Ovary (tissue), 9 donors: ENCODE measurements around the gene EVI5. TPM values are rescaled to one million over a fixed set of nuclear protein-coding genes. Genes with fewer than 3 reads are reported as not detected.
"Not testable (repeated sequence)": the region's sequence is repeated elsewhere in the genome, so short reads cannot be mapped to it uniquely, and the experiment has no call there.

Source experiments
- DNase-seq, 5 donors: peaks; one replicate each; pipeline ENCODE4 v3.0.0-alpha.2; 2019 to 2020
- H3K27ac ChIP-seq, 2 donors: fragments of 200-600 bp; one replicate each; pipeline versions ENCODE4 v1.5.1 to v1.8.0; 2019 to 2022
- H3K27me3 ChIP-seq: fragments of 200-600 bp; one replicate; pipeline ENCODE4 v1.8.0; 2022
- H3K36me3 ChIP-seq: fragments of 200-600 bp; sonication (generic); one replicate; pipeline ENCODE4 v1.5.1; 2019
- H3K4me1 ChIP-seq: one replicate; pipeline ENCODE4 v1.8.1; 2013; ENCODE audit warnings: mild to moderate bottlenecking, moderate library complexity; ENCODE audit not compliant: insufficient read depth
- H3K4me3 ChIP-seq: fragments of 200-600 bp; sonication (generic); one replicate; pipeline ENCODE4 v1.5.1; 2017
- H3K9me3 ChIP-seq, 2 donors: fragments of 200-600 bp in 1 of 2; sonication (generic) in 1 of 2; one replicate each; pipeline versions ENCODE4 v1.5.1 to v1.8.1; 2013 to 2019; ENCODE audit warnings: mild to moderate bottlenecking in 1 of 2, moderate library complexity in 1 of 2
- EP300 ChIP-seq: sonication (generic); formaldehyde crosslinking; IDR thresholded peaks from one replicate; pipeline ENCODE4 v1.6.1; 2017; ENCODE audit warnings: antibody characterized with exemption
- POLR2A ChIP-seq: fragments of 450-650 bp; IDR thresholded peaks from one replicate; pipeline ENCODE4 v1.6.1; 2017; ENCODE audit warnings: antibody characterized with exemption, mild to moderate bottlenecking, moderate library complexity
- WGBS, 3 donors: extraction: QIAGEN DNeasy Blood & Tissue Kit in 1 of 3; methylation state at CpG; one replicate each; pipeline versions ENCODE4 v1.1.5 to v1.1.7; 2013 to 2017; 5-methylcytosine and 5-hydroxymethylcytosine counted together
- intact Hi-C, 4 donors: fragments of 100-400 bp; cut with DNase I; formaldehyde crosslinking; loops; one replicate each; pipeline versions ENCODE4 v1.11.0 to v1.15.1; 2022 to 2023
- polyA plus RNA-seq, 2 donors: library from polyadenylated mRNA; stranded (reverse); fragments of 200-250 nt in 1 of 2; fragments of 350-450 nt in 1 of 2; fragmentation: Illumina TruSeq in 1 of 2; extraction: RNeasy Lipid Tissue Mini Kit (QIAGEN cat#74804) in 1 of 2; gene quantifications; one replicate each; pipeline ENCODE4 v1.2.3, GENCODE V29; 2013 to 2014
- total RNA-seq, 7 donors: library from RNA; depleted of rRNA in 2 of 7; stranded (reverse); fragments of >200 nt in 2 of 7; fragmentation: NEBNext Ultra II Directional in 3 of 7; extraction: Animal tissue kit (Norgen Biotek cat#: 25700) in 3 of 7; gene quantifications; one replicate each; pipeline versions ENCODE4 v1.1.0 to v1.2.4, GENCODE V29; 2016 to 2023
- TF ChIP-seq, protein P1 (sequence below), 3 donors: fragments of 450-650 bp in 2 of 3; fragments of 200-600 bp in 1 of 3; IDR thresholded peaks; one replicate each; pipeline versions ENCODE4 v1.5.1 to v1.8.0; 2016 to 2022; ENCODE audit warnings: antibody characterized with exemption in 3 of 3, mild to moderate bottlenecking in 1 of 3
- donor health status: DM: no; HTN: no; CAD: no; lungs with moderate emphysema.
- donor health status: DM: no; HTN: no; CAD: no.
- donor health status: Bipolar disorder and iron deficiency.
- donor health status: DM: yes; HTN: yes; CAD: no.
- donor health status: DM: no; HTN: no; CAD: no.
- donor health status: DM: yes; HTN: yes; CAD: no.

Gene EVI5
- total and polyA plus RNA-seq, 9 donors: 4.4 to 36.7 (median 23.7) TPM

DNA sequence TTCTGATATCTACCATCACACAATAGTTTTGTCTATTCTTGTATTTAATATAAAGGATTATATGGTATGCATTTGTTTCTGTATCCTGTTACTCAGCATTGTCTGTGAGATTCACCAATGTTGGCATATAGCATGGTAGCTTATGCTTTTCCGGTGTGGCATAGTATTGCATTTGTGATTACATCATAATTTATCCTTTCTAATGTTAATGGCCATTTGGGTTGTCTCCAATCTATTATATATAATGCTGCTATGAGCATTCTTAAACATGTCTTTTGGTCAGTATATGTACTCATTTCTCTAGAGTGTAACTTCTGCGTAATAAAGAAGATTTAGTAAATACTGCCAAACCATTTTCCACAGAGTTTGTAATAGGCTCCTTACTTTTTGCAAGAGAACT lies 257.2 kb downstream of the EVI5 start:
- Histone ChIP-seq H3K4me3 (no peak overlapping the region), H3K27ac (no peak overlapping the region), H3K36me3 (no peaks in the 10 kb centered on the region), H3K4me1 (no peaks in the 10 kb centered on the region), H3K27me3 (no peaks in the 10 kb centered on the region), H3K9me3 (no peaks in the 10 kb centered on the region)
- 96 to 98% (median 97%) methylated on average over 2 of the region's 2 CpGs for WGBS, 3 donors
- TF ChIP-seq POLR2A: no peak
- no peak for TF ChIP-seq EP300
- TF ChIP-seq, protein P1, sequence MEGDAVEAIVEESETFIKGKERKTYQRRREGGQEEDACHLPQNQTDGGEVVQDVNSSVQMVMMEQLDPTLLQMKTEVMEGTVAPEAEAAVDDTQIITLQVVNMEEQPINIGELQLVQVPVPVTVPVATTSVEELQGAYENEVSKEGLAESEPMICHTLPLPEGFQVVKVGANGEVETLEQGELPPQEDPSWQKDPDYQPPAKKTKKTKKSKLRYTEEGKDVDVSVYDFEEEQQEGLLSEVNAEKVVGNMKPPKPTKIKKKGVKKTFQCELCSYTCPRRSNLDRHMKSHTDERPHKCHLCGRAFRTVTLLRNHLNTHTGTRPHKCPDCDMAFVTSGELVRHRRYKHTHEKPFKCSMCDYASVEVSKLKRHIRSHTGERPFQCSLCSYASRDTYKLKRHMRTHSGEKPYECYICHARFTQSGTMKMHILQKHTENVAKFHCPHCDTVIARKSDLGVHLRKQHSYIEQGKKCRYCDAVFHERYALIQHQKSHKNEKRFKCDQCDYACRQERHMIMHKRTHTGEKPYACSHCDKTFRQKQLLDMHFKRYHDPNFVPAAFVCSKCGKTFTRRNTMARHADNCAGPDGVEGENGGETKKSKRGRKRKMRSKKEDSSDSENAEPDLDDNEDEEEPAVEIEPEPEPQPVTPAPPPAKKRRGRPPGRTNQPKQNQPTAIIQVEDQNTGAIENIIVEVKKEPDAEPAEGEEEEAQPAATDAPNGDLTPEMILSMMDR (IDR thresholded peaks at IDR 0.05): no peak
- intact Hi-C loops: no loop called here
- DNase-seq: no peak

DNA sequence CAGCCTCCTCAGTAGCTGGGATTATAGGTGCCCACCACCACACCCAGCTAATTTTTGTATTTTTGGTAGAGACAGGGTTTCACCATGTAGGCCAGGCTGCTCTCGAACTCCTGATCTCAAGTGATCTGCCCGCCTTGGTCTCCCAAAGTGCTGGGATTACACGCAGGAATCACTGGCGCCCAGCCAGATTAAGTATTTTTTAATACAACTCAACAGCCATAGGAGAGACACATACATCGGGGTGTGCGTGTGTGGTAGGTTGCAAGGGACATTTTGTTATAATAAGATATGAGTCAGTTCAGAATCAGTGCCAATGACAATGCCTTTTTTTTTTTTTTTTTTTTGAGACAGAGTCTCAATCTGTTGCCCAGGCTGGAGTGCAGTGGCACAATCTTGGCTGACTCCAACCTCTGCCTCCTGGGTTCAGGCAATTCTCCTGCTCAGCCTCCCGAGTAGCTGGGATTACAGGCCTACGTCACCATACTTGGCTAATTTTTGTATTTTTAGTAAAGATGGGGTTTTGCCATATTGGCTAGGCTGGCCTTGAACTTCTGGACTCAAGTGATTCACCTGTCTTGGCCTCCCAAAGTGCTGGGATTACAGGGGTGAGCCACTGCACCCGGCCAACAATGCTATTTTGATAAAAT lies 259.8 kb downstream of the EVI5 start:
- H3K4me3 ChIP-seq, H3K27ac ChIP-seq, H3K9me3 ChIP-seq, intact Hi-C loops, H3K36me3 ChIP-seq, H3K27me3 ChIP-seq, H3K4me1 ChIP-seq, DNase-seq: not testable (repeated sequence)
- 97% methylated on average over 9 of the region's 9 CpGs for WGBS, 3 donors

DNA sequence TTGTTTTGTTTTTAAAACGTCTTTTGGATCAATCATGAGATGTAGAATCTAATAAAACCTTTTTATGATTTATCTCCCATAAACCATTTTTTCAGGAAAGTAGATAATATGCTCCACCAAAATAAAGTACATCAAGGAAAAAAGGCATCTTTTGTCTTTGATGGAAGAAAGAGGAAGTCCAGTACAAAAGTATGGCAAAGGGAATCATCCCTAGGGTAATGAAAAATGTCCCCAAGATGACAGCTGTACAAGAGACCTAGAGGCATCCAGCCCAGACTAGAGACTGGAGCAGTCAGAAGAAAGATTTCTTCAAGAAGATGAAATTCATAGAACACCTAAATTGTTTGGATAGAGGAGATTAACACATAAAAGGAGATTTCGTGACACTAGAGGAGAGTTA lies 265.9 kb downstream of the EVI5 start:
- DNase-seq: no peak
- intact Hi-C loops: no loop called here
- no peak overlapping the region for H3K4me3 ChIP-seq
- no peaks in the 10 kb centered on the region for H3K27me3 ChIP-seq
- no peak for TF ChIP-seq EP300
- TF ChIP-seq, protein P1 (IDR thresholded peaks at IDR 0.05): no peak
- TF ChIP-seq POLR2A: no peak
- H3K4me1 ChIP-seq: no peaks in the 10 kb centered on the region
- no peaks in the 10 kb centered on the region for H3K9me3 ChIP-seq
- WGBS, 3 donors: 59 to 64% (median 60%) methylated on average over 2 of the region's 2 CpGs
- H3K27ac ChIP-seq: no peak overlapping the region
- H3K36me3 ChIP-seq: no peaks in the 10 kb centered on the region

DNA sequence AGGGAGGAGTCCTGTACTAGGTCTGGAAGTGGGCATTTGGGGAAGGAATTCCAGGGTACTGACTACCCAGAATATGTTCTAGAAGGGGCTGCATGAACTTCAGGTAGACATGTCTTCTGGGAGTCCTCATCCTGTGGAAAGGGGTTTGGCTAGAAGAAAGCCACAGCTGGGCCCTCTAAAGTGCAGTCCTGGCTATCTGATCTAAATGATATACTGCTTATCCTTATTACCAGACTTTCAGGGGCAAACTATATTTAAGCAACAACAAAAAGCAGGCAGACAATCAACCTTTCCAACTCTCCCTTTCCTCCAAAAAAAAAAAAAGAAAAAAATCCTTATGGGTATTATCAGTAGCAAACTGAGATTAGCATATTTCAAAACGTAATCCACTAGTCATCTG lies 268.3 kb downstream of the EVI5 start:
- WGBS, 3 donors: 66 to 85% (median 71%) methylated on average over 1 of the region's 1 CpG
- no peaks in the 10 kb centered on the region for H3K9me3 ChIP-seq
- TF ChIP-seq, protein P1 (IDR thresholded peaks at IDR 0.05): no peak
- TF ChIP-seq POLR2A: no peak
- TF ChIP-seq EP300: no peak

DNA sequence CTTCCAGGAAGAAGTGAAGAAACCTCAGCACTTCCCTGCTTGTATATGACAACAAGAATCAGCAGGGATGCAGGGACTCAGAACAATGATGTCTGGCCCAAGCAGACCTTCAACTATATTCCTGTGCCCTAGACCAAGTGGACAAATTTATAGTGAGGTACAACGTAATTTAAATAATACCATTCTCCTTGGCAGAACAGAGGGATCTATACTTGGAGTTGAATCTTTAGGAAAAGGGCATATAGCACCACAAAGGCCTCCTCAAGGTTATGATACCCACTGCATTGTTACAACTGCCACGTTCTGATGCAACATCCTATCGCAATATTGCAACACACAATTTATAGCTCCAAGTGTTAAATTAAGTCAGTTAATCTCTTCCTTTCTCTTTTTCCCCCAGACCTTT lies 269.1 kb downstream of the EVI5 start:
- intact Hi-C loops: no loop called here
- Histone ChIP-seq H3K36me3 (no peaks in the 10 kb centered on the region), H3K9me3 (no peaks in the 10 kb centered on the region), H3K27me3 (no peaks in the 10 kb centered on the region), H3K27ac (no peak overlapping the region), H3K4me3 (no peak overlapping the region), H3K4me1 (no peaks in the 10 kb centered on the region)
- no peak for TF ChIP-seq EP300
- TF ChIP-seq POLR2A: no peak
- TF ChIP-seq, protein P1 (IDR thresholded peaks at IDR 0.05): no peak
- DNase-seq: no peak
- WGBS, 3 donors: 89 to 91% (median 90%) methylated on average over 3 of the region's 3 CpGs

More for the DNA sequence above, 268.3 kb downstream of the EVI5 start:
- no peaks in the 10 kb centered on the region for H3K4me1 ChIP-seq
- no peak overlapping the region for H3K27ac ChIP-seq
- H3K4me3 ChIP-seq: no peak overlapping the region
- no peaks in the 10 kb centered on the region for H3K27me3 ChIP-seq
- no peak for DNase-seq
- no peaks in the 10 kb centered on the region for H3K36me3 ChIP-seq
- intact Hi-C loops: no loop called here
